IMR-90 (cell line): Measurements from ENCODE around the gene TRIM47.
"Not testable (repeated sequence)": the region's sequence is repeated elsewhere in the genome, so short reads cannot be mapped to it uniquely, and the experiment has no call there.

ENCODE experiments used
- BHLHE40 ChIP-seq: fragments of 150-350 bp; IDR thresholded peaks from 2 replicates; pipeline ENCODE4 v1.6.1; 2016; ENCODE audit warnings: mild to moderate bottlenecking, low read depth, low read length
- CEBPB ChIP-seq: IDR thresholded peaks from 2 replicates; pipeline ENCODE4 v1.6.1; 2012; ENCODE audit warnings: low read depth, low read length, improper control_type of control experiment
- CHD1 ChIP-seq: IDR thresholded peaks from 2 replicates; pipeline ENCODE4 v1.6.1; 2012; ENCODE audit warnings: low read depth, low read length, improper control_type of control experiment
- FOS ChIP-seq: fragments of 150-350 bp; IDR thresholded peaks from 2 replicates; pipeline ENCODE4 v1.6.1; 2016; ENCODE audit warnings: low read depth, low read length
- MAFK ChIP-seq: IDR thresholded peaks from 2 replicates; pipeline ENCODE4 v1.6.1; 2012; ENCODE audit warnings: low read depth, low read length, improper control_type of control experiment
- MAZ ChIP-seq: IDR thresholded peaks from 2 replicates; pipeline ENCODE4 v1.6.1; 2012; ENCODE audit warnings: low read depth, mild to moderate bottlenecking, low read length, improper control_type of control experiment, moderate library complexity, borderline replicate concordance
- MXI1 ChIP-seq: IDR thresholded peaks from 2 replicates; pipeline ENCODE4 v1.6.1; 2012; ENCODE audit warnings: low read depth, mild to moderate bottlenecking, low read length, moderate library complexity, borderline replicate concordance
- POLR2A ChIP-seq: IDR thresholded peaks from 2 replicates; pipeline ENCODE4 v1.6.1; 2012; ENCODE audit warnings: mild to moderate bottlenecking, low read depth, low read length
- RCOR1 ChIP-seq: IDR thresholded peaks from 2 replicates; pipeline ENCODE4 v1.6.1; 2012; ENCODE audit warnings: mild to moderate bottlenecking, low read length, improper control_type of control experiment; ENCODE audit not compliant: insufficient replicate concordance
- RFX5 ChIP-seq: IDR thresholded peaks from 2 replicates; pipeline ENCODE4 v1.8.0; 2012; ENCODE audit warnings: low read depth, mild to moderate bottlenecking, low read length, moderate library complexity
- SMC3 ChIP-seq: fragments of 150-350 bp; IDR thresholded peaks from 2 replicates; pipeline ENCODE4 v1.6.1; 2016; ENCODE audit warnings: low read depth, mild to moderate bottlenecking, antibody characterized with exemption, low read length, moderate library complexity
- TF ChIP-seq, protein P1 (sequence below): conservative IDR thresholded peaks from 2 replicates; pipeline ENCODE4 v1.5.1; 2012; ENCODE audit warnings: mild to moderate bottlenecking, low read depth, low read length, improper control_type of control experiment
- TF ChIP-seq, protein P2 (sequence below): fragments of 150-350 bp; IDR thresholded peaks from 2 replicates; pipeline ENCODE4 v1.6.1; 2017; ENCODE audit warnings: mild to moderate bottlenecking, antibody characterized with exemption, low read length, low read depth
- TF ChIP-seq, protein P3 (sequence below): fragments of 150-350 bp; IDR thresholded peaks from 2 replicates; pipeline ENCODE4 v1.6.1; 2016; ENCODE audit warnings: low read depth, mild to moderate bottlenecking, low read length, moderate library complexity, borderline replicate concordance

DNA sequence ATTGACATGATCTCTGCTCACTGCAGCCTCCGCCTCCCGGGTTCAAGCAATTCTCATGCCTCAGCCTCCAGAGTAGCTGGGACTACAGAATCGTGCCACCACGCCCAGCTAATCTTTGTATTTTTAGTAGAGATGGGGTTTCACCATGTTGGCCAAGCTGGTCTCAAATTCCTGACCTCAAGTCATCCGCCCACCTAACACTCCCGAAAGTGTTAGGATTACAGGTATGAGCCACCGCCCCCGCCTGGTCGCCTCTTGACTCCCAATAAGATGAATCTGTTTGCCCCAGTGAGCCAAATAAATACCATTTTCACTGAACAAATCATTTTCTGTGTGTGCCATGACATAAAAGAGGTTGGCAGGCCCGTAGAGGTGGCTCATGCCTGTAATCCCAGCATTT, 19.0 kb downstream of the TRIM47 start:
- TF ChIP-seq, protein P1, sequence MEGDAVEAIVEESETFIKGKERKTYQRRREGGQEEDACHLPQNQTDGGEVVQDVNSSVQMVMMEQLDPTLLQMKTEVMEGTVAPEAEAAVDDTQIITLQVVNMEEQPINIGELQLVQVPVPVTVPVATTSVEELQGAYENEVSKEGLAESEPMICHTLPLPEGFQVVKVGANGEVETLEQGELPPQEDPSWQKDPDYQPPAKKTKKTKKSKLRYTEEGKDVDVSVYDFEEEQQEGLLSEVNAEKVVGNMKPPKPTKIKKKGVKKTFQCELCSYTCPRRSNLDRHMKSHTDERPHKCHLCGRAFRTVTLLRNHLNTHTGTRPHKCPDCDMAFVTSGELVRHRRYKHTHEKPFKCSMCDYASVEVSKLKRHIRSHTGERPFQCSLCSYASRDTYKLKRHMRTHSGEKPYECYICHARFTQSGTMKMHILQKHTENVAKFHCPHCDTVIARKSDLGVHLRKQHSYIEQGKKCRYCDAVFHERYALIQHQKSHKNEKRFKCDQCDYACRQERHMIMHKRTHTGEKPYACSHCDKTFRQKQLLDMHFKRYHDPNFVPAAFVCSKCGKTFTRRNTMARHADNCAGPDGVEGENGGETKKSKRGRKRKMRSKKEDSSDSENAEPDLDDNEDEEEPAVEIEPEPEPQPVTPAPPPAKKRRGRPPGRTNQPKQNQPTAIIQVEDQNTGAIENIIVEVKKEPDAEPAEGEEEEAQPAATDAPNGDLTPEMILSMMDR = not testable (repeated sequence)
- TF ChIP-seq MXI1, POLR2A, CEBPB, FOS, MAZ, RFX5, RCOR1, MAFK, SMC3, CHD1, BHLHE40: not testable (repeated sequence)
- TF ChIP-seq, protein P2, sequence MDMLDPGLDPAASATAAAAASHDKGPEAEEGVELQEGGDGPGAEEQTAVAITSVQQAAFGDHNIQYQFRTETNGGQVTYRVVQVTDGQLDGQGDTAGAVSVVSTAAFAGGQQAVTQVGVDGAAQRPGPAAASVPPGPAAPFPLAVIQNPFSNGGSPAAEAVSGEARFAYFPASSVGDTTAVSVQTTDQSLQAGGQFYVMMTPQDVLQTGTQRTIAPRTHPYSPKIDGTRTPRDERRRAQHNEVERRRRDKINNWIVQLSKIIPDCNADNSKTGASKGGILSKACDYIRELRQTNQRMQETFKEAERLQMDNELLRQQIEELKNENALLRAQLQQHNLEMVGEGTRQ = not testable (repeated sequence)
- TF ChIP-seq, protein P3, sequence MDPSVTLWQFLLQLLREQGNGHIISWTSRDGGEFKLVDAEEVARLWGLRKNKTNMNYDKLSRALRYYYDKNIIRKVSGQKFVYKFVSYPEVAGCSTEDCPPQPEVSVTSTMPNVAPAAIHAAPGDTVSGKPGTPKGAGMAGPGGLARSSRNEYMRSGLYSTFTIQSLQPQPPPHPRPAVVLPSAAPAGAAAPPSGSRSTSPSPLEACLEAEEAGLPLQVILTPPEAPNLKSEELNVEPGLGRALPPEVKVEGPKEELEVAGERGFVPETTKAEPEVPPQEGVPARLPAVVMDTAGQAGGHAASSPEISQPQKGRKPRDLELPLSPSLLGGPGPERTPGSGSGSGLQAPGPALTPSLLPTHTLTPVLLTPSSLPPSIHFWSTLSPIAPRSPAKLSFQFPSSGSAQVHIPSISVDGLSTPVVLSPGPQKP = not testable (repeated sequence)
